Vein endothelial cell (primary cell): ENCODE measurements around the gene ENOSF1. TPM values are rescaled to one million over a fixed set of nuclear protein-coding genes. Genes with fewer than 3 reads are reported as not detected.

ENCODE experiments used
- total RNA-seq: library from RNA; depleted of rRNA; stranded (reverse); fragments of >200 nt; gene quantifications from 2 replicates; pipeline ENCODE4 v1.2.3, GENCODE V29; 2012

ENOSF1 gene
- total RNA-seq: 21.9 and 29.4 TPM in 2 replicates

DNA sequence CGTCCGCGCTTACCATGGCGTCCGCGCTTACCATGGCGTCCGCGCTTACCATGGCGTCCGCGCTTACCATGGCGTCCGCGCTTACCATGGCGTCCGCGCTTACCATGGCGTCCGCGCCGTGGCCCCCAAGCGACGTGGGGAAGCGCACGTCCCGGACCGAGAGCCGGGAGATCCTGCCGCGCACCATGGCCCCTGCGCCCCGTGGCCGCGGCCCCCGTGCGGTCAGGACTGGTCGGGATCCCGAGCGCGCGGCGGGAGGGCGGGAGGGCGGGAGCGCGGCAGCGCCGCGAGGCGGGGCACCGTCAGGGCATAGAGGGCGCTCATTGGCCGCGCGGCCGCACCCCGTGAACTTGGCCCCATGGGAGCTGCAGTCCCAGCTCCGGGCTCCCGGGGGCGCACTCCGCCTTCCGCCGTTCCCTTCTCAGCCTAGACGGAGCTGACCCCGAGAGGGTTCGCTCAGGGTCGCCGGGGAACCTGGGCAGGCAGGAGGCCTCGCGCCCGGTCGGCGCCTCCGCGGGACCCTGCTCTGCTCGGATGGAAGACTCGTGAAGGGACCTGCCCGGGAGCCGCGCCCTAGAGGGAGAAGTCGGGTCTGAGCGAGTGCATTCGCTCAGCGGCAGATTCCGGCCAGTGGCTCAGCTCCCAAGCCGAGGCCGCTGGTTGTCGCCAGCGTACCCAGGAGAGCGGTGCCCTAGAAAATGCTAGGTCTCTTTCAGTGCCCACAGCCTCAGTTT, at the start of gene ENOSF1:
TSS of gene ENOSF1 (minus strand) at position 230 of the 734 bp plus-strand sequence. CDS start at position 187, 43 bp downstream.

DNA sequence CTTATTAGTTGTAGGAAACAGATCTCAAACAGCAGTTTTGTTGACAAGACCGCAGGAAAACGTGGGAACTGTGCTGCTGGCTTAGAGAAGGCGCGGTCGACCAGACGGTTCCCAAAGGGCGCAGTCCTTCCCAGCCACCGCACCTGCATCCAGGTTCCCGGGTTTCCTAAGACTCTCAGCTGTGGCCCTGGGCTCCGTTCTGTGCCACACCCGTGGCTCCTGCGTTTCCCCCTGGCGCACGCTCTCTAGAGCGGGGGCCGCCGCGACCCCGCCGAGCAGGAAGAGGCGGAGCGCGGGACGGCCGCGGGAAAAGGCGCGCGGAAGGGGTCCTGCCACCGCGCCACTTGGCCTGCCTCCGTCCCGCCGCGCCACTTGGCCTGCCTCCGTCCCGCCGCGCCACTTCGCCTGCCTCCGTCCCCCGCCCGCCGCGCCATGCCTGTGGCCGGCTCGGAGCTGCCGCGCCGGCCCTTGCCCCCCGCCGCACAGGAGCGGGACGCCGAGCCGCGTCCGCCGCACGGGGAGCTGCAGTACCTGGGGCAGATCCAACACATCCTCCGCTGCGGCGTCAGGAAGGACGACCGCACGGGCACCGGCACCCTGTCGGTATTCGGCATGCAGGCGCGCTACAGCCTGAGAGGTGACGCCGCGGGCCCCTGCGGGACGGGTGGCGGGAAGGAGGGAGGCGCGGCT, 55.0 kb downstream of the ENOSF1 start, which contains the start of gene TYMS:
TSS of gene TYMS (plus strand) at position 343 of the 690 bp plus-strand sequence. CDS start at position 433, 90 bp downstream.

Other genes with a start within 250 kb of the ENOSF1 start
- 4.2 and 8.2 TPM in 2 replicates for gene COLEC12, start 211.9 kb downstream of the ENOSF1 start, total RNA-seq
- not detected in 2 replicates for gene CETN1, start 132.2 kb downstream of the ENOSF1 start, total RNA-seq
- not detected in 2 replicates for gene CLUL1, start 115.6 kb downstream of the ENOSF1 start, total RNA-seq
- 15.0 and 32.8 TPM in 2 replicates for gene TYMS, start 55.0 kb downstream of the ENOSF1 start, total RNA-seq
- 241 and 270 TPM in 2 replicates for gene YES1, start 99.6 kb upstream of the ENOSF1 start, total RNA-seq
- gene ADCYAP1, start 192.2 kb upstream of the ENOSF1 start, total RNA-seq: not detected in 2 replicates